AG10803 (cell line): ENCODE results near the gene ZFAND6.
"Not testable (repeated sequence)": the region's sequence is repeated elsewhere in the genome, so short reads cannot be mapped to it uniquely, and the experiment has no call there.

ENCODE experiments used
- DNase-seq: peaks from one replicate; pipeline ENCODE4 v3.0.0; 2010; ENCODE audit warnings: low read depth
- H3K4me3 ChIP-seq: 2 replicates; pipeline ENCODE4 v1.5.1; 2011; ENCODE audit warnings: mild to moderate bottlenecking, low read length, control low read depth
- CTCF ChIP-seq: conservative IDR thresholded peaks from 2 replicates; pipeline ENCODE4 v1.5.1; 2011; ENCODE audit warnings: mild to moderate bottlenecking, low read length, control low read depth, inconsistent platforms

The ZFAND6 gene

GRCh38 chr15:80110920-80111319 lies 51.4 kb downstream of the ZFAND6 start:
- TF ChIP-seq CTCF: no peak
- DNase-seq: no peak
- H3K4me3 ChIP-seq: no peak overlapping the region

GRCh38 chr15:80114114-80114513 lies 54.6 kb downstream of the ZFAND6 start:
- no peak for TF ChIP-seq CTCF
- H3K4me3 ChIP-seq: no peak overlapping the region
- no peak for DNase-seq

- DNase-seq: no peak
- TF ChIP-seq CTCF: no peak
- H3K4me3 ChIP-seq: no peak overlapping the region
Observed at GRCh38 chr15:80115021-80115420, 55.5 kb downstream of the ZFAND6 start.

- DNase-seq: peak; percentile 5
- no peak overlapping the region for H3K4me3 ChIP-seq
- no peak for TF ChIP-seq CTCF
Observed at GRCh38 chr15:80118956-80119355, 59.5 kb downstream of the ZFAND6 start.

GRCh38 chr15:80120636-80121035 lies 61.2 kb downstream of the ZFAND6 start:
- DNase-seq: no peak
- H3K4me3 ChIP-seq: no peak overlapping the region
- TF ChIP-seq CTCF: no peak

GRCh38 chr15:80121546-80121945 lies 62.1 kb downstream of the ZFAND6 start:
- H3K4me3 ChIP-seq: no peak overlapping the region
- no peak for DNase-seq
- no peak for TF ChIP-seq CTCF

- H3K4me3 ChIP-seq: no peak overlapping the region
- no peak for DNase-seq
- no peak for TF ChIP-seq CTCF
Observed at GRCh38 chr15:80123034-80123433, 63.6 kb downstream of the ZFAND6 start.

GRCh38 chr15:80127253-80127652 lies 67.8 kb downstream of the ZFAND6 start:
- not testable (repeated sequence) for DNase-seq, H3K4me3 ChIP-seq
